Epithelial cell of esophagus (primary cell): ENCODE measurements around the gene ZNF678.
"Not testable (repeated sequence)": the region's sequence is repeated elsewhere in the genome, so short reads cannot be mapped to it uniquely, and the experiment has no call there.

ENCODE experiments used
- DNase-seq: peaks from one replicate; pipeline ENCODE4 v3.0.0; 2010; ENCODE audit warnings: low read depth
- H3K4me3 ChIP-seq: 2 replicates; pipeline ENCODE4 v1.5.1; 2011; ENCODE audit warnings: mild to moderate bottlenecking, low read length, control low read depth
- TF ChIP-seq, protein P1 (sequence below): IDR thresholded peaks from 2 replicates; pipeline ENCODE4 v1.5.1; 2011; ENCODE audit warnings: low read depth, mild to moderate bottlenecking, low read length, control low read depth, inconsistent platforms; ENCODE audit not compliant: insufficient read depth; ENCODE audit errors: missing control alignments

The ZNF678 gene

GRCh38 chr1:227576189-227576588, 12.8 kb downstream of the ZNF678 start:
- no peak overlapping the region for H3K4me3 ChIP-seq
- no peak for DNase-seq
- TF ChIP-seq, protein P1, sequence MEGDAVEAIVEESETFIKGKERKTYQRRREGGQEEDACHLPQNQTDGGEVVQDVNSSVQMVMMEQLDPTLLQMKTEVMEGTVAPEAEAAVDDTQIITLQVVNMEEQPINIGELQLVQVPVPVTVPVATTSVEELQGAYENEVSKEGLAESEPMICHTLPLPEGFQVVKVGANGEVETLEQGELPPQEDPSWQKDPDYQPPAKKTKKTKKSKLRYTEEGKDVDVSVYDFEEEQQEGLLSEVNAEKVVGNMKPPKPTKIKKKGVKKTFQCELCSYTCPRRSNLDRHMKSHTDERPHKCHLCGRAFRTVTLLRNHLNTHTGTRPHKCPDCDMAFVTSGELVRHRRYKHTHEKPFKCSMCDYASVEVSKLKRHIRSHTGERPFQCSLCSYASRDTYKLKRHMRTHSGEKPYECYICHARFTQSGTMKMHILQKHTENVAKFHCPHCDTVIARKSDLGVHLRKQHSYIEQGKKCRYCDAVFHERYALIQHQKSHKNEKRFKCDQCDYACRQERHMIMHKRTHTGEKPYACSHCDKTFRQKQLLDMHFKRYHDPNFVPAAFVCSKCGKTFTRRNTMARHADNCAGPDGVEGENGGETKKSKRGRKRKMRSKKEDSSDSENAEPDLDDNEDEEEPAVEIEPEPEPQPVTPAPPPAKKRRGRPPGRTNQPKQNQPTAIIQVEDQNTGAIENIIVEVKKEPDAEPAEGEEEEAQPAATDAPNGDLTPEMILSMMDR: no peak

- TF ChIP-seq, protein P1: no peak
- DNase-seq: no peak
- H3K4me3 ChIP-seq: no peak overlapping the region
Measured at GRCh38 chr1:227577500-227577899, 14.1 kb downstream of the ZNF678 start.

- no peak overlapping the region for H3K4me3 ChIP-seq
- TF ChIP-seq, protein P1: no peak
- no peak for DNase-seq
Measured at GRCh38 chr1:227583354-227583753, 20.0 kb downstream of the ZNF678 start.

DNA sequence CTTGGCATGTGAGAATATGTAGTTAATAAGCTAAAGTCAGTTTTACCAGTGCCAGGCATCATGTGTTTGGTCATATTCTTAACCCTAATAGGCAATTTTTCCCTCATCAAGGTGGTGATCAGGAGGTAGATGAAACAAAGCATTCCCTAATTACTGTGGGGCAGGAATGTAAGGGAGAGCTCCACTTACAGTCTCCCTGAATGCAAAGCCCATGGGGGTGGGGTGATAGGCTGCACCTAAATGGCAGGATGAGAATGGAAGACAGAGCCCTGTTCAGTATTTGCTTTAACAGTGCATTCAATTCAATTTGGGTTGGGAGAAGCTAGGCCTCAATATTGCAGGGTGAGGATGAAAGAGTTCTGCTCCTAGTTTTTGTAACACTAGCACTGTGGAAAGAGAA, 23.4 kb downstream of the ZNF678 start:
- TF ChIP-seq, protein P1: no peak
- no peak overlapping the region for H3K4me3 ChIP-seq
- no peak for DNase-seq

DNA sequence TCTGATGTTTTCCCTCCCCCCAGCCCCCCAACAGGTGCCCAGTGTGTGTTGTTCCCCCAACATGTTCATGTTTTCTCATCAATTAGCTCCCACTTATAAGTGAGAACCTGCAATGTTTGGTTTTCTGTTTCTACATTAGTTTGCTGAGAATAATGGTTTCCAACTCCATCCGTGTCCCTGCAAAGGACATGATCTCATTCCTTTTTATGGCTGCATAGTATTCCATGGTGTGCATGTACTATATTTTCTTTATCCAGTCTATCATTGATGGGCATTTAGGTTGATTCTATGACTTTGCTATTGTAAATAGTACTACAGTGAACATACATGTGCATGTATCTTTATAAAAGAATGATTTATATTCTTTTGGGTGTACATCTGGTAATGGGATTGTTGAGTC, 24.6 kb downstream of the ZNF678 start:
- H3K4me3 ChIP-seq: no peak overlapping the region
- TF ChIP-seq, protein P1: no peak
- no peak for DNase-seq

GRCh38 chr1:227588769-227589168, 25.4 kb downstream of the ZNF678 start:
- not testable (repeated sequence) for DNase-seq, H3K4me3 ChIP-seq

GRCh38 chr1:227589777-227590176, 26.4 kb downstream of the ZNF678 start:
- H3K4me3 ChIP-seq, DNase-seq: not testable (repeated sequence)

GRCh38 chr1:227596222-227596621, 32.9 kb downstream of the ZNF678 start:
- DNase-seq, H3K4me3 ChIP-seq: not testable (repeated sequence)

GRCh38 chr1:227603327-227603726, 40.0 kb downstream of the ZNF678 start:
- TF ChIP-seq, protein P1: no peak
- no peak overlapping the region for H3K4me3 ChIP-seq

More at GRCh38 chr1:227603327-227603726, 40.0 kb downstream of the ZNF678 start:
- DNase-seq: no peak
